PC-3 (cell line): ENCODE data around the gene TECPR2. TPM values are rescaled to one million over a fixed set of nuclear protein-coding genes. Genes with fewer than 3 reads are reported as not detected.
"Not testable (repeated sequence)": the region's sequence is repeated elsewhere in the genome, so short reads cannot be mapped to it uniquely, and the experiment has no call there.

Experiments
- ATAC-seq: fragments of 200-7000 bp; cut with Tn5 transposase; 2 replicates; pipeline ENCODE4 v1.9.1; 2020; ENCODE audit warnings: mild to moderate bottlenecking, moderate library complexity
- BruUV-seq: library from RNA; stranded (reverse); fragments of 400-500 nt; replicated peaks from 2 replicates; lab custom pipeline; 2021; lab: Mats Ljungman, UMichigan
- CTCF ChIA-PET: fragments of 300-600 bp; sonication (Branson Sonifier 250); formaldehyde crosslinking; loops from one replicate; lab custom pipeline; 2022; ENCODE audit warnings: antibody characterized with exemption; lab: Charles Lee
- POLR2A ChIA-PET: fragments of 300-600 bp; sonication (Branson Sonifier 250); formaldehyde crosslinking; loops from one replicate; lab custom pipeline; 2022; ENCODE audit warnings: antibody characterized with exemption; ENCODE audit not compliant: unreplicated experiment; lab: Charles Lee
- DNase-seq: peaks from one replicate; pipeline ENCODE4 v3.0.0-alpha.2; 2015
- H2AFZ ChIP-seq: fragments of 300-600 bp; sonication (generic); 2 replicates; pipeline ENCODE4 v1.6.0; 2016; ENCODE audit warnings: antibody characterized with exemption, low read length
- H3F3A ChIP-seq: fragments of 300-600 bp; sonication (generic); one replicate; pipeline ENCODE4 v1.6.0; 2017; ENCODE audit warnings: antibody characterized with exemption, low read length, control low read depth, mild to moderate bottlenecking; ENCODE audit not compliant: unreplicated experiment
- H3K27ac ChIP-seq: fragments of 300-600 bp; sonication (generic); 2 replicates; pipeline ENCODE4 v1.5.1; 2016; ENCODE audit warnings: mild to moderate bottlenecking, low read length
- H3K27me3 ChIP-seq: fragments of 300-600 bp; sonication (generic); 2 replicates; pipeline ENCODE4 v1.6.1; 2016; ENCODE audit warnings: low read length, mixed read lengths
- H3K36me3 ChIP-seq: fragments of 300-600 bp; sonication (generic); 2 replicates; pipeline ENCODE4 v1.6.1; 2016; ENCODE audit warnings: low read depth, mixed run types, low read length, mixed read lengths
- H3K4me1 ChIP-seq: fragments of 300-600 bp; sonication (generic); 2 replicates; pipeline ENCODE4 v1.5.1; 2016; ENCODE audit warnings: low read length; ENCODE audit not compliant: insufficient read depth
- H3K4me2 ChIP-seq: fragments of 300-600 bp; sonication (generic); 2 replicates; pipeline ENCODE4 v1.6.0; 2016; ENCODE audit warnings: low read length
- H3K4me3 ChIP-seq: fragments of 300-600 bp; sonication (generic); 2 replicates; pipeline ENCODE4 v1.5.1; 2016; ENCODE audit warnings: mild to moderate bottlenecking, low read length, mixed read lengths
- H3K79me2 ChIP-seq: fragments of 300-600 bp; sonication (generic); 2 replicates; pipeline ENCODE4 v1.6.1; 2017; ENCODE audit warnings: low read length, mixed read lengths
- H3K9ac ChIP-seq: fragments of 300-600 bp; sonication (generic); 2 replicates; pipeline ENCODE4 v1.6.0; 2016; ENCODE audit warnings: mild to moderate bottlenecking, low read length
- H3K9me2 ChIP-seq: fragments of 300-600 bp; sonication (generic); replicated peaks from 2 replicates; pipeline ENCODE4 v1.6.1; 2016; ENCODE audit warnings: mixed run types, low read length, mixed read lengths
- H3K9me3 ChIP-seq: fragments of 300-600 bp; sonication (generic); 2 replicates; pipeline ENCODE4 v1.6.1; 2016; ENCODE audit warnings: low read length, mixed read lengths
- H4K20me1 ChIP-seq: fragments of 300-600 bp; sonication (generic); 2 replicates; pipeline ENCODE4 v1.6.1; 2016; ENCODE audit warnings: low read length, mixed read lengths
- EZH2 ChIP-seq: fragments of 300-600 bp; sonication (generic); IDR thresholded peaks from one replicate; pipeline ENCODE4 v1.6.1; 2017; ENCODE audit warnings: antibody characterized with exemption, mild to moderate bottlenecking, low read length; ENCODE audit not compliant: unreplicated experiment
- EZH2phosphoT487 ChIP-seq: fragments of 300-600 bp; sonication (generic); IDR thresholded peaks from 2 replicates; pipeline ENCODE4 v1.6.1; 2018; ENCODE audit warnings: mild to moderate bottlenecking, antibody characterized with exemption, low read length, borderline replicate concordance
- intact Hi-C: fragments of 100-400 bp; cut with micrococcal nuclease; formaldehyde crosslinking; loops from 2 replicates; pipeline ENCODE4 v1.9.0; 2023
- total RNA-seq: library from RNA; depleted of rRNA; stranded (reverse); fragments of >200 nt; gene quantifications from 2 replicates; pipeline ENCODE4 v1.2.3, GENCODE V29; 2014
- TF ChIP-seq, protein P1 (sequence below): fragments of 300-600 bp; sonication (generic); conservative IDR thresholded peaks from 2 replicates; pipeline ENCODE4 v1.5.1; 2017; ENCODE audit warnings: antibody characterized with exemption, low read depth, mild to moderate bottlenecking, low read length

TECPR2 gene
- total RNA-seq, 1 experiment from 2014 or later = 15.7 TPM

- Histone ChIP-seq H3K9ac (no peak overlapping the region), H3F3A (no peaks in the 10 kb centered on the region), H3K4me1 (peaks cover 5% of the 10 kb centered on the region; the same call in 1 of the 2 replicates), H3K27ac (no peak overlapping the region), H3K9me3 (no peaks in the 10 kb centered on the region), H3K79me2 (no peaks in the 10 kb centered on the region), H3K4me2 (no peak overlapping the region), H2AFZ (no peak overlapping the region), H3K4me3 (no peak overlapping the region), H3K27me3 (no peaks in the 10 kb centered on the region), H3K9me2 (no peaks in the 10 kb centered on the region), H3K36me3 (peaks cover 29% of the 10 kb centered on the region), H4K20me1 (no peaks in the 10 kb centered on the region)
- intact Hi-C loops = no loop called here
- ChIA-PET POLR2A (no interaction called here), CTCF (no interaction called here)
- TF ChIP-seq, protein P1, sequence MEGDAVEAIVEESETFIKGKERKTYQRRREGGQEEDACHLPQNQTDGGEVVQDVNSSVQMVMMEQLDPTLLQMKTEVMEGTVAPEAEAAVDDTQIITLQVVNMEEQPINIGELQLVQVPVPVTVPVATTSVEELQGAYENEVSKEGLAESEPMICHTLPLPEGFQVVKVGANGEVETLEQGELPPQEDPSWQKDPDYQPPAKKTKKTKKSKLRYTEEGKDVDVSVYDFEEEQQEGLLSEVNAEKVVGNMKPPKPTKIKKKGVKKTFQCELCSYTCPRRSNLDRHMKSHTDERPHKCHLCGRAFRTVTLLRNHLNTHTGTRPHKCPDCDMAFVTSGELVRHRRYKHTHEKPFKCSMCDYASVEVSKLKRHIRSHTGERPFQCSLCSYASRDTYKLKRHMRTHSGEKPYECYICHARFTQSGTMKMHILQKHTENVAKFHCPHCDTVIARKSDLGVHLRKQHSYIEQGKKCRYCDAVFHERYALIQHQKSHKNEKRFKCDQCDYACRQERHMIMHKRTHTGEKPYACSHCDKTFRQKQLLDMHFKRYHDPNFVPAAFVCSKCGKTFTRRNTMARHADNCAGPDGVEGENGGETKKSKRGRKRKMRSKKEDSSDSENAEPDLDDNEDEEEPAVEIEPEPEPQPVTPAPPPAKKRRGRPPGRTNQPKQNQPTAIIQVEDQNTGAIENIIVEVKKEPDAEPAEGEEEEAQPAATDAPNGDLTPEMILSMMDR = no peak
- TF ChIP-seq EZH2 = no peak
- no TSS peak for BruUV-seq
- ATAC-seq = no peak
- DNase-seq = no peak
Observed at GRCh38 chr14:102351023-102351422, 11.7 kb upstream of the TECPR2 start.

DNA sequence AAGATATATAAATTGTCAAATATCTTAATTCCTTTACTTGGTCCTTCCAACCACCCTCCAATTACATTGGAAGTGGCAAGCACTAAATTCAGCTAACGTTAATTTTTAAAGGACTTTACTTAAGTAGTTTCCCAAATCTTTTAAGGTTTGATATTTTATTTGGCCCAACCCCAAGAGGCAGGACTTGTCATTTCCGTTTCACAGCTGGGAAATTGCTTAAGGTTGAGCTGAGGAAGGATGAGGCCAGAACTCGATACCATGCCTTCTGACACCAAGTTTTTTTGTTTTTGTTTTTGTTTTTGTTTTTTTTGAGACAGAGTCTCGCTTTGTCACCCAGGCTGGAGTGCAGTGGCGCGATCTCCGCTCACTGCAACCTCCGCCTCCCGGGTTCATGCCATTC is 11.1 kb upstream of the TECPR2 start:
- intact Hi-C loops, H2AFZ ChIP-seq, H3K27me3 ChIP-seq, DNase-seq, H3K4me3 ChIP-seq, H4K20me1 ChIP-seq, BruUV-seq, H3F3A ChIP-seq, H3K4me1 ChIP-seq, CTCF ChIA-PET, H3K79me2 ChIP-seq, POLR2A ChIA-PET, H3K9ac ChIP-seq, H3K4me2 ChIP-seq, H3K27ac ChIP-seq, ATAC-seq, H3K9me3 ChIP-seq, H3K9me2 ChIP-seq: not testable (repeated sequence)
- H3K36me3 ChIP-seq = peaks cover 30% of the 10 kb centered on the region

GRCh38 chr14:102352213-102352612 is 10.5 kb upstream of the TECPR2 start:
- no peak overlapping the region for H3K4me2 ChIP-seq
- no peaks in the 10 kb centered on the region for H4K20me1 ChIP-seq
- no peaks in the 10 kb centered on the region for H3F3A ChIP-seq
- no peak overlapping the region for H2AFZ ChIP-seq
- H3K27me3 ChIP-seq = no peaks in the 10 kb centered on the region
- ATAC-seq (no peak), DNase-seq (no peak)
- no peak overlapping the region for H3K9ac ChIP-seq
- no peaks in the 10 kb centered on the region for H3K9me2 ChIP-seq
- H3K79me2 ChIP-seq = no peaks in the 10 kb centered on the region
- intact Hi-C loops = no loop called here
- no peaks in the 10 kb centered on the region for H3K9me3 ChIP-seq
- CTCF ChIA-PET = no interaction called here
- no peak overlapping the region for H3K4me3 ChIP-seq
- TF ChIP-seq, protein P1 = no peak
- TF ChIP-seq EZH2phosphoT487 (no peak), EZH2 (no peak)
- POLR2A ChIA-PET = no interaction called here
- H3K27ac ChIP-seq = no peak overlapping the region
- peaks cover 12% of the 10 kb centered on the region for H3K4me1 ChIP-seq
- peaks cover 30% of the 10 kb centered on the region for H3K36me3 ChIP-seq
- no TSS peak for BruUV-seq
